ENCODE measurements around the gene AADACL4. TPM values are rescaled to one million over a fixed set of nuclear protein-coding genes. Genes with fewer than 3 reads are reported as not detected.
A peak's percentile ranks its signal among the peaks of the same experiment; 100 is the strongest.

Gene AADACL4
- polyA plus RNA-seq, 1 donor (not counting 4 experiments of a cell fraction or from before 2014, with no cell fraction given), result not detected

DNA sequence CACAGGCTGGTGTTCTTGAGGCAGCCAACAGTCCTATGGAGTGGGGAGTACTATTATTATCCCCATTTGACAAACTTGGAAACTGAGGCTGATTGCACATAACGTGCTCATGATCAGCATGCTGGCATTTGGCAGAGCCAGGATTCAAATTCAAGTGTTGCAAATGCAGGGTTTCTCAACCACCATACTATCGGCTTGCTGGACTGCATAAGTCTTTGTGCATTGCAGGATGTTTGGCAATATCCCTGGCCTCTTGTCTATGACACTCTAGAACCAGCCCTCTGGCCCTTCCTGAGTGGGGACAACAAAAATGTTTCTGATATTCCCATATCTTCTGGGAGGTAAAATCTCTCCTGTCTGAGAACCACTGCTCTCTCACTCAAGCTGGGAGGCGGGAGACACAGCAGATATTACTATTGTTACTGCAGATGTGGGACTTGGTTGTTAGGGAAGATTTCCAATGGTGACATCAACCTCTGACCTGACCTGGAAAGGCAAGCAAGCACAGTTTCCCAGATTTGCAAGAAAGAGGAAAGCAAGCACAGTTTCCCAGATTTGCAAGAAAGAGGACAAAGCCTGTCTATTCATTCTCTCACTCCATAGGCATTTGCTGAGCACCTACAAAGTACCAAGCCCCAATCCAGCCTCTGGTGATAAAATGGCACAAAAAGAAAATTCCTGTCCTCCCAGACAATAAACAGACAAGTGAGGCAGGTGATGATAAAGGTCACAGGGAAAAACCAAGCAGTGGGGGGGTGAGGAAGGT, 71.0 kb downstream of the AADACL4 start:
- Histone ChIP-seq H3K4me3 (ENCODE audit: control insufficient read depth in 2 of 3, extremely low read depth in 1 of 3, insufficient read depth in 2 of 3, low read depth in 1 of 3, low read length in 3 of 3) (no peak overlapping the region), H3K4me1 (ENCODE audit: control insufficient read depth, extremely low read depth, insufficient read depth, low read length) (peaks cover 5% of the 10 kb centered on the region), H3K36me3 (ENCODE audit: control insufficient read depth in 2 of 2, extremely low read depth in 1 of 2, insufficient read depth in 2 of 2, low read length in 2 of 2) (no peaks in the 10 kb centered on the region), H3K4me2 (ENCODE audit: control insufficient read depth, extremely low read depth, insufficient read depth, low read depth, low read length) (no peak overlapping the region), H4K20me1 (ENCODE audit: control insufficient read depth, extremely low read depth, insufficient read depth, low read length) (no peaks in the 10 kb centered on the region), H3K9me3 (ENCODE audit: control insufficient read depth, low read depth, low read length) (no peaks in the 10 kb centered on the region), H3K9me1 (ENCODE audit: control insufficient read depth, extremely low read depth, insufficient read depth, low read length) (no peaks in the 10 kb centered on the region), H3K9ac (ENCODE audit: control insufficient read depth, extremely low read depth, insufficient read depth, low read length) (no peak overlapping the region), H3K27ac (ENCODE audit: control insufficient read depth, insufficient read depth, low read length) (no peak overlapping the region), H2AFZ (ENCODE audit: control insufficient read depth, low read length) (no peak overlapping the region), H3K79me2 (ENCODE audit: control insufficient read depth, insufficient read depth, low read length) (no peaks in the 10 kb centered on the region), H3K27me3 (ENCODE audit: control insufficient read depth, extremely low read depth, insufficient read depth, low read length) (no peaks in the 10 kb centered on the region)
- dilution Hi-C loops (cut with MboI; ENCODE audit: extremely low pct_ligation_motif_present, low sequenced_read_pairs), result no loop called here
- TF ChIP-seq, protein P1, sequence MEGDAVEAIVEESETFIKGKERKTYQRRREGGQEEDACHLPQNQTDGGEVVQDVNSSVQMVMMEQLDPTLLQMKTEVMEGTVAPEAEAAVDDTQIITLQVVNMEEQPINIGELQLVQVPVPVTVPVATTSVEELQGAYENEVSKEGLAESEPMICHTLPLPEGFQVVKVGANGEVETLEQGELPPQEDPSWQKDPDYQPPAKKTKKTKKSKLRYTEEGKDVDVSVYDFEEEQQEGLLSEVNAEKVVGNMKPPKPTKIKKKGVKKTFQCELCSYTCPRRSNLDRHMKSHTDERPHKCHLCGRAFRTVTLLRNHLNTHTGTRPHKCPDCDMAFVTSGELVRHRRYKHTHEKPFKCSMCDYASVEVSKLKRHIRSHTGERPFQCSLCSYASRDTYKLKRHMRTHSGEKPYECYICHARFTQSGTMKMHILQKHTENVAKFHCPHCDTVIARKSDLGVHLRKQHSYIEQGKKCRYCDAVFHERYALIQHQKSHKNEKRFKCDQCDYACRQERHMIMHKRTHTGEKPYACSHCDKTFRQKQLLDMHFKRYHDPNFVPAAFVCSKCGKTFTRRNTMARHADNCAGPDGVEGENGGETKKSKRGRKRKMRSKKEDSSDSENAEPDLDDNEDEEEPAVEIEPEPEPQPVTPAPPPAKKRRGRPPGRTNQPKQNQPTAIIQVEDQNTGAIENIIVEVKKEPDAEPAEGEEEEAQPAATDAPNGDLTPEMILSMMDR (optimal IDR thresholded peaks at IDR 0.05 in 1 of 3, IDR thresholded peaks at IDR 0.05 in 1 of 3, conservative IDR thresholded peaks at IDR 0.05 in 1 of 3; ENCODE audit: extremely low read depth in 1 of 3, insufficient read depth in 2 of 3, low read length in 3 of 3), result no peak
- TF ChIP-seq EZH2 (IDR thresholded peaks at IDR 0.05; ENCODE audit: low read length), result no peak
- FAIRE-seq, result no peak
- no peak for DNase-seq (ENCODE audit: low read depth, low spot score)

- Histone ChIP-seq H3K4me1 (ENCODE audit: control insufficient read depth, extremely low read depth, insufficient read depth, low read length) (peaks cover 5% of the 10 kb centered on the region), H3K4me3 (ENCODE audit: control insufficient read depth in 2 of 3, extremely low read depth in 1 of 3, insufficient read depth in 2 of 3, low read depth in 1 of 3, low read length in 3 of 3) (no peak within 1 kb of the TSS), H2AFZ (ENCODE audit: control insufficient read depth, low read length) (no peak within 1 kb of the TSS), H3K36me3 (ENCODE audit: control insufficient read depth in 2 of 2, extremely low read depth in 1 of 2, insufficient read depth in 2 of 2, low read length in 2 of 2) (no peaks in the 10 kb centered on the region), H3K9me3 (ENCODE audit: control insufficient read depth, low read depth, low read length) (no peaks in the 10 kb centered on the region), H3K27me3 (ENCODE audit: control insufficient read depth, extremely low read depth, insufficient read depth, low read length) (no peaks in the 10 kb centered on the region), H4K20me1 (ENCODE audit: control insufficient read depth, extremely low read depth, insufficient read depth, low read length) (no peaks in the 10 kb centered on the region), H3K27ac (ENCODE audit: control insufficient read depth, insufficient read depth, low read length) (no peak within 1 kb of the TSS), H3K4me2 (ENCODE audit: control insufficient read depth, extremely low read depth, insufficient read depth, low read depth, low read length) (no peak within 1 kb of the TSS), H3K79me2 (ENCODE audit: control insufficient read depth, insufficient read depth, low read length) (no peaks in the 10 kb centered on the region), H3K9ac (ENCODE audit: control insufficient read depth, extremely low read depth, insufficient read depth, low read length) (no peak within 1 kb of the TSS), H3K9me1 (ENCODE audit: control insufficient read depth, extremely low read depth, insufficient read depth, low read length) (no peaks in the 10 kb centered on the region)
- DNase-seq (ENCODE audit: low read depth, low spot score), result no peak
- peak; percentile 20 for FAIRE-seq
- dilution Hi-C loops (cut with MboI; ENCODE audit: extremely low pct_ligation_motif_present, low sequenced_read_pairs), result no loop called here
- TF ChIP-seq EZH2 (IDR thresholded peaks at IDR 0.05; ENCODE audit: low read length), result no peak
- TF ChIP-seq, protein P1 (optimal IDR thresholded peaks at IDR 0.05 in 1 of 3, IDR thresholded peaks at IDR 0.05 in 1 of 3, conservative IDR thresholded peaks at IDR 0.05 in 1 of 3; ENCODE audit: extremely low read depth in 1 of 3, insufficient read depth in 2 of 3, low read length in 3 of 3), result no peak
These were observed 72.1 kb downstream of the AADACL4 start, which contains the start of gene AADACL3 for GRCh38 chr1:12715896-12716437. AADACL3 (plus strand) TSS chr1:12716110; CDS start chr1:12716177, 67 bp downstream.

Small RNAs within 50 kb of the gene (small RNA-seq; reads per million reads assigned to genes)
- 0 reads per million in 3 experiments for gene AC244670.1 (ENCODE audit: insufficient read length in 3 of 3, low read depth in 3 of 3, low replicate concordance in 1 of 3)

Other genes starting within 250 kb of the AADACL4 start
- gene DHRS3, start 25.9 kb upstream of the AADACL4 start, polyA plus RNA-seq, result 10.7 to 15.3 TPM (median 14.1 TPM) in 3 replicates
- gene AADACL3, start 72.0 kb downstream of the AADACL4 start, polyA plus RNA-seq, result 0.03 TPM in 1 of 3 replicates, not detected in the others
- not detected in 3 replicates for gene CFAP107, start 102.1 kb downstream of the AADACL4 start, polyA plus RNA-seq
- gene PRAMEF12, start 129.7 kb downstream of the AADACL4 start, polyA plus RNA-seq, result not detected in 3 replicates
- gene PRAMEF1, start 147.3 kb downstream of the AADACL4 start, polyA plus RNA-seq, result not detected in 3 replicates
- gene PRAMEF11, start 187.3 kb downstream of the AADACL4 start, polyA plus RNA-seq, result not detected in 3 replicates
- gene HNRNPCL1, start 204.6 kb downstream of the AADACL4 start, polyA plus RNA-seq, result not detected in 3 replicates
- gene PRAMEF2, start 213.0 kb downstream of the AADACL4 start, polyA plus RNA-seq, result not detected in 3 replicates
- not detected in 3 replicates for gene PRAMEF4, start 242.1 kb downstream of the AADACL4 start, polyA plus RNA-seq

All from keratinocyte (primary cell).